DMS114 treated with DMSO at 0.1 percent for 48 hours (cell line): ENCODE results near the gene TRIM3.

ENCODE experiments used
- DNase-seq: peaks from one replicate; lab custom pipeline; 2025; ENCODE audit not compliant: unreplicated experiment; lab: John Stamatoyannopoulos, UW

Gene TRIM3

DNA sequence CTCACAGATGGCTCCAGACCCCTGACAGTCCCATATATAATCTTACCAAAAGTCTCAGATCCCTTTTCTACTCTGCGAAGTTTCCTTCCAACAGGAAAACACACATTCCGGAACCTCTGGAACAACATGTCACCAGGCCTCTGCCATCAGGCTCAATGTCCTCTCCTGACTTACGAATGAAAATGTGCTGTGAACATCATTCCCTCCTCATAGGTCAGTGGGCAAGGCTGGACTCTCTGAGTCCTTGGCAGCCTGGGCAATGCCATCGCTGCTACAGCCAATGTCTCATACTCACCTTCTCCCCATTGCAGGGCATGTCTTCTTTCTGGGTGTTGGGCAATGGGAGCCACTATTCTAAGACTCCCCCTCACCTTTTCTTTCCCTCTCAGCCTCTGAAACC is 31.3 kb downstream of the TRIM3 start:
- DNase-seq, result no peak

DNA sequence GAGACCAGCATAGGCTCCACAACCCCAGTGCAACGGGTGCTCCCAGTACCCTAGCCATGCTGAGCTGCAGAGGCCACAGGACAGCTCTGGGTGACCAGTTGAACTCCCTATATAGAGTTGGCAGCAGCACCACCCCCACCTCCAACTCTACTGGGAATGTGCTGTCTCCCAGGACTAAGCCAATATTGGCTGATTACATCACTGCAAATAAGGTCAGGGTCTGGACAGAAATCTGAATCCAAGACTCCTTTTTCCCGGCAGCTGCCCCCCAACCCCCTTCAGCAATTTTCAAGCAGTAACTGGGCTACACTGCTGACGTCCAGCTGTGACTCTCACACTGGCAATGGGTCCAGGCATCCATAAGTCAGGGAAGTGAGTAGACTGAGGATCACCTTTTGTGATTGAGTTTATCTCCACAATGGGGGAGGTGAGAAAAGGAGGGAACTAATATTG is 32.8 kb downstream of the TRIM3 start, which contains the start of gene HPX:
TSS of gene HPX (minus strand) at position 82 of the 453 bp plus-strand sequence. CDS start at position 58, 24 bp downstream.
- DNase-seq, result no peak

DNA sequence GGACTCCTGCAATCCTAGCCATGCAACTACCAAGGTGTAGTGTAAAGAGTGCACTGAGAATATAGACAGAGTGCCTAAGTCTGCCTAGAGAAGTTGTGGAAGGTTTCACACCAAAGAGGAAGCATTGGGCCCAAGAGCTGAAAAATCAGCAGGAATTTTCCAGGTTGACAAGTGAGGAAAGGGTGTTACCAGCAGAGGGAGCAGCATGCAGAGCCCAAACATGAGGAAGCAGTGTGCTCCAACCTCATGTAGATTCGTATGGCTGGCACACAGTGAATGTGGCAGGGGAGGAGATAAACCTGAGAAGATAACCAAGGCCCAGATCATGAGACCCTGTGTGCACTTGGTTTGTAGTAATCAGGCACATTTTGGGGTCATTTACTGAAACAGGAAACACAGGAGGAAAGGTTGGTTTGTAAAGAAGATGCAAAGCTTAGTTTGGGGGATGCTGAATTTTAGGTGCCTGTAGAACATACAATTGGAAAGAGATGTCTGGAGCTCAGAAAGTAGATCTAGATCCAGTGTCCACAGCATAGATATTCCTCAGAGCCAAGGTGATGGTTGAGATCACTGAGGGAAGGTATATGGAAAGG is 34.7 kb downstream of the TRIM3 start:
- peak; percentile 23 for DNase-seq

DNA sequence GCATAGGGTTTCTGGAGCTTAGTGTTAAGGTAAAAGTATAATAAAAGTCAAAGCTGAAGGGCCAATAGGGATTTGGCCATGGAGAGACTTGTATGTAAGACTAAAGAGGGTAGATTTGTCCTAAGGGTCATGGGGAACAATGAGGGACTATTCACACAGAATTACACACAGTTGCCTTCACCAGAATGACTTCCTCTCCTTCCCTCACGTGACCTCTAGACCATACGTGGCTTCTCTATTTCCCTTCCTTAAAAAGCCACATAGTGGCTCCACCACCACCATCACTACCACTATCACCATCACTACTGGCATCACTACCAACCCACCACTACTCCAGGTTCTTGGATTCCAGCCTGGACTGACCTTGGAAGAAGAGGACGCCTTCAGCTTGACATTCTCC is 35.7 kb downstream of the TRIM3 start:
- DNase-seq, result no peak

DNA sequence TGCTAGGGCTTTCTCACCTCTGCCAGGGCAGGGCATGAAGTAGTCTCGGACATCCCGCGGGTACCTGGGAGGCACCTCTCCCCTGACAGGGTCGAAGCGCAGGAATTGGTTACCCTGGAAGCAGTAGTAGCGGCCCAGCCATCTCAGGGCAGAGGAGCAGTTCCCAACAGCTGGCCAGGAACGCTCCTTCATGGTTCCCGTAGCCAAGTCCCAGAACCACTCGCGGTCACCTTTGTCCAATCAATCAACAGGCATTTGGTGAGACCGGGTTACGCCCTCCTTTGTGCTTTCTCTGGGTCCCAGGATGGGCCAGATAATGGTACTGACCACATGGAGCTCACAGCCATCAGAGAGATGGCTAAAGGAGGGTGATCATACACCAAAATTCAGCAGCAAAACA is 36.3 kb downstream of the TRIM3 start:
- DNase-seq, result no peak

DNA sequence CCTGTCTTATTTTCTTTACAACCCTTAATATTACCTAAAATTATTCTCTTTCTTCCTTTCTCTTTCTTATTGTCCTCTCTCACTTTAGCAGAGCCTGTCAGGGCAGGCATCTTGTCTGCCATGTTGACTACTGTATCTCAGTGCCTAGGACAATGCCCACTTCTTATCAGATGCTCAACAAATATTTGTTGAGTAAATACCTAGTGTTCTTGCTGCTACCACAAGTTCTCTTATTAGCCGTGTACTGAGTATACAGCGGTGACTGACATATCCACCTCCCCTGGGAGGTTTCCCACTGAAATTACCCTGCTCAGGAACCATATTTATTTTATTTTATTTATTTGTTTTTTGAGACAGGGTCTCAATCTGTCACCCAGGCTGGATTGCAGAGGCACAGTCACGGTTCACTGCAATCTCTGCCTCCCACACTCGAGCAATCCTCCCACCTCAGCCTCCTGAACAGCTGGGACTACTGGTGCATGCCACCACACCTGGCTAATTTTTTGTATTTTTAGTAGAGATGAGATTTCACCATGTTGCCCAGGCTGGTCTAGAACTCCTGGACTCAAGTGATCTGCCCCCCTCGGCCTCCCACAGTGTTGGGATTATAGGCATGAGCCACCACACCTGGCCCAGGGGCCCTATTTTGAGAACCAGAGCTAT is 39.6 kb downstream of the TRIM3 start:
- DNase-seq, result no peak

DNA sequence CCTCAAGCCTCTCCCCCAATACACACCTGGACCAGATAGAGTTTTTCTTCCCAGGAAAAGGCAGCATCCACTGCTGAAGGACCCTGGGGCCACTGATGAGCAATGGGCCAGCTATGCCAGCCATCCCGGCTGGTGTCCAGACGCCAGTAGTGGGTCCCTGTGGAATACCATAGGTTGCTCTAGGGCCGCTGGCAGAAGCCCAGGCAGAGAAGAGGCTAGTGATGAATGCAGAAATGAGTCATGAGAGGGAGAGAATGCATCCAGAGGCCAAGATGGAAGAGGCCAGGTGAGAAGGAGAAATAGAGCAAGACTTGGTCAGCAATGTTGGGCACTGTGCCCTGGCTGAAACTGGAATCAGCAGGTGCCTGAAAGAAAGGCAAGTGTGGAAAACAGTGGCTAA is 41.9 kb downstream of the TRIM3 start:
- DNase-seq, result no peak

DNA sequence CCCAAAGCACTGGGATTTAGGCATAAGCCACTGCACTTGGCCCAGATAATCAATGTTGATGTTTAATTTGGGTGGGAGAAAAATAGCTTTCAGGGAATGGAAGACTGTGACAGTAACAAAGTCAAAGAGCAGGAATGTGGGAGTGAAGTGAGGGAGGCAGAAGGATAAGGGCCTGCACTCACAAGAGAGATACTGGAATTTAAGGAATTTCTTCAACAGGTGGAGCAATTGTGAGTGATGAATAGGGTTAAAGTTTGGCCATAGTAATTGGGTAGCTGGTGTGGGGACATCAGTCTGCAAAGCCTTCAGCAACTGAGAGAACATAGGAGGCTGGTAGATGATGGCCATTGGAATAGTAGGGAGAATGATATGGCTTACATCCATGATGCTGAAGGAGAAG is 46.2 kb downstream of the TRIM3 start:
- DNase-seq, result no peak

DNA sequence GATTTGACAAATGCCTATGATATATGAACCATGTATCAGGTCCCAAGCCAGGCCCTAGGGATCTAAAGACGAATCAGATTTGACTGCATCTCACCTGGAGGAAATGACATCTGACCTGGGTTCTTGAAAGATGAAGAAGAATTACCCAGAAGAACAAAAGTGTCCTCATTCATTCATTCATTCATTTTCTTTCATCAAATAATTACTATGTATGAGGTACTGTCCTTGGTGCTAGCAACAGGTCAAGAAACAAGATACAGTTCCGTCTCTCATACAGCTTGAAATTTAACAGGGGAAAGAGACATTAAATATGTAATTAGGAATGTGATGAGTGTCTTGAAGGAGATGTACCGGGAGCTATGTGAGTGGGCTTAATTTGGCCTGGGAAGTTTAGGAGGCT is 53.1 kb downstream of the TRIM3 start:
- DNase-seq, result no peak

DNA sequence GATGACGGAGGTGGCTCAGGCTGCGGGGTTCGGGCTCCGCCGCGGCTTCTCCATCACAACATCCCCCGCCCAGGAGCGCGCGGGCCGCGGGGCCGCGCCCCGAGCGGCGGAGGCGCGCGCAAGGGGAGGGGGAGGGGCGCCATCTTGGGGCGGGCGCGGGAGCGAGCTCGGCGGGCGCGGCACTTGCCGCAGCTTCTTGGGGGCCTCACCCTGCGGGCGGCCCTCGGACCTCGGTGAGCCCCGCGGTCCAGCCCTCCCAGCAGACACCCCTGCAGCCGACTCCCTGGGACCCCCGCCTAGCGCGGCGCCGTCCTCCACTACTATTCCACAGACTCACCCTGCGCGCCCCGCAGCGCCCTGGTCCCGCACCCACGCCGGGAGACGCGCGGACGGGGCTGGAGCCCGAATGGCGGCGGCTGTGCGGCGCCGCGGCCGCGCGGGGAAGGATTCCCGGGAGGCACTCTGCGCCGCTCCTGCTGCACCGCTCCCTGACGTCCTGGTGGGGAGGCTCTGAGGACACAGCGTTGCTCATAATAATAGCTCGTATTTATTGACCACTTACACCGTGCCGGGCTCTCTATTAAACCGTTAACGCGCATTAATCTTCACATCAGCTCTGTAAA is 54.6 kb downstream of the TRIM3 start, which contains the start of gene APBB1:
TSS of gene APBB1 (minus strand) at position 86 of the 623 bp plus-strand sequence. CDS start 7,747 bp downstream, outside the sequence.
- DNase-seq, result no peak

DNA sequence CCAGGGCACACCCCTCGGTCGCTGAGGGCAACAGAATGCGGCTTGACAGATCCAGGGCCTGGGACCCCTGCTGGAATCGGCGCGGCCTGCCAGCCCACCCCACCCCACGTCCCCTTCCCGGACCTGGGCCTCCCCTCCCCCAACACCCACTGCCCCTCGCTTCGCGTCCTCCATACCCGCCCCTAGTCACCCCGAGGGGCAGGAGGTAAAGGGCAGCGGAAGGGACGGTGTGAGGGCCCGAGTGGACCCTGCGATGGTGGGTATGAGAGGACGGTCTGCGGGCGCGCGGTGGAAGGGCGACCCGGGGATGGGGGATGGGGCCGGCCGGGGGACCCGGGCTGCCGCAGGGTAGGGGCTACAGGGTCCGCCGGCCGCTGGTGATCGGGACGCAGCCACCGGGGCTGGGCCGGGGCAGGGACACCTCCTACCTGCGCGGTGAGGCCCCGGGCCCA is 55.2 kb downstream of the TRIM3 start:
- DNase-seq, result no peak

DNA sequence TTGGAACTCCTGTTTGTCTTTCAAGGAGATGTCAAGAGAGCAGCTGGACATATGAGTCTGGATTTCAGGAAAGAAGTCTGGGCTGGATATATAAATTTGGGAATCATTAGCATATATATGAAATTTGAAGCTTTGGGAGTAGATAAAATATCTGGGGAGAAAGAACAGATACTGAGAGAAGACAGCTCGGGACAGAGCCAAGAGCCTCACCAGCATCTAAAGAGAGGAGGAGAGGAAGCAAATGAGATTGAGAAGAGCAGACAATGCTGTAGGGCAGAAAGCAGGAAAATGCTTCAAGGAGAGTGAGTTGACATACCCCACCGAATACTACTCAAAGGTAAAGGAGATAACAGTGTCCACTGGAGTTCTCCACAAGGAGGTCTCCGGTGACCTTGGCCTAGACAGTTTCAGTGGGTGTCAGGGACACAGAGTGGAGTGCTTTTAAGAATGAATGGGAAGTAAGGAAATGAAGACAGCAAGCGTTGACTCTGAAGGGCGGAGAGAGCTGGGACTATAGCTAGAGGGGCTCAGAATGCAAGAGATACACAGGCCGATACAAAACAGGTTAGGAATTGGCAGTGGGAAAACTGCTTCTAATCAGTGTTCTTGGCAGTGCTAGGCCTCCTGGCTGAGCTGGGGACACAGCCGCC is 55.7 kb downstream of the TRIM3 start:
- DNase-seq, result no peak

DNA sequence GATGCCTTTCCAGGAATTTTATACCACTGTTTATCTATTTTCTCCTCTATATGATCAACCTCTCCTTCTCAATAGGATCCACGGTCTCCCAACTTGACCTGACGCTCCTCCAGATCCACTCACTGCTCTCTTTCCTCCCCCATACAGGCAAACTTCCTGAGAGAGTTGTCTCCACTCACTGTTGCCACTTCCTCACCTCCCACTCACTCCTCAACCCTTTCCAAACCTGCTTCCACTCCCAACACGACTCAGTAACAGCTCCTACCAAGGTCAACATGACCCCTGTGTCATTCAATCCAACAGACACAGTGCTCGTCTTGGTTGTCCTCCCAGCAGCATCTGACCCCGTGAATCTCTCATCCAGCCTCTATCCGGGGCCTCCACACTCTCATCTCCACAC is 57.9 kb downstream of the TRIM3 start:
- DNase-seq, result no peak

DNA sequence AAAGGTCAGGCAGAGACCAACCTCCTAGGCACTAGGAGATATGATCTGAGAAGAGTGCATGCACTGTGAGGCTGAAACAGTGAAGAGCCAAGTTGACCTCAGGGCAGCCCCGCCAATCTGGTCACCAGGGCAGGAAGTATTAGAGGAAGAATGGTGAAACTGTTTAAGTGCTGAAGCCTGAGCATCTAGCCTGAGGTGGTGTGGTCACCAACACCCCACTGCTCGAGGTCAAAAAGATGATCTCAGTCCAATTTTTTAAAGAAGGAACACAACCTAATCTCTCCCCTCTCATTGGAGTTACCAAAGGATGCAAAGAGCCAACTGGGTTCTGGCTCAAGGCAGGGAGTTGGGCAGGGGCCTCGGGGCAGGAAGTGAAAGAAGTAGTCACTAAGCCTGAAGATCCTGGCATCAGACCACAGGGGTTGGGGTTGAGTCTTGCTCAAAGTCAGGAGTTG is 58.8 kb downstream of the TRIM3 start:
- DNase-seq, result no peak

DNA sequence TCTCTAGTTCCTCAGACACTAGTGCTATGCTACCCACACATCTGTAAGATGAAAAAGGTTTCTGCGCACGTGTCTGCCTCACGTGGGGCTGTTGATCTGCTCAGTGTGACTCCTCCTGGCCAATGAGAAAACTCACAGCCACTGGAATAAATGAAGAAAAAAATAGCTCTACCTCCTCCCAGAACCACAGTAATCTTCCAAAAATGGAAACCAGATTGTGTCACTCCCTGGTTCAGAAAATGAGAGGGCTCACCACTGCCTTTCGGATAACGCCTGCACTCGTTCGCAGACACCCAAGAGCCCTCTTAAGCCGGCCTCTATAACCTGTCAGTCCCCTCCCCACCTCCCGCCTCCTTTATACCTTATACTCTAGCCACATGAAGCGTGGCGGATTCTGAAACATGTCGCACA is 59.9 kb downstream of the TRIM3 start:
- no peak for DNase-seq

DNA sequence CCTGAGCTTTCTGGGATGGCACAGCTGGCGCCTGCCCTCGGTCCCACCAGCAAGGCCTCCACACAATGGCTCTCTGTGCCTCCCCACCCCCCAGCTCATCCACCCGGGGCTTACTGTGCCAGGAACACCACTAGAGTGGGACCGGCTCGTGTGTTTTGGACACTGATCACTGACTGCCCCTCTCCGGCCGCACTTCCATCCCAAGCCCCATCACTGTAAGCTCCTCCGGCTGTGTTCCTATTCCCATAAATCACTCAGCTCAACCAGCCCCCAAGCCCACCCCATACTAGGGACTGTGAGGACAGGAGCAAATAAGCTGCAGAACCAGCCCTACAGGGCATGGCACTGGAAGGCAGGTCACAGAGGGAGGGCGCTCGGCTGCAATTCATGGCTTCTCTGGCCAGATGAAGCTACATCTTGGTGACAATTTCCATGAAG is 62.1 kb downstream of the TRIM3 start:
- DNase-seq, result no peak

DNA sequence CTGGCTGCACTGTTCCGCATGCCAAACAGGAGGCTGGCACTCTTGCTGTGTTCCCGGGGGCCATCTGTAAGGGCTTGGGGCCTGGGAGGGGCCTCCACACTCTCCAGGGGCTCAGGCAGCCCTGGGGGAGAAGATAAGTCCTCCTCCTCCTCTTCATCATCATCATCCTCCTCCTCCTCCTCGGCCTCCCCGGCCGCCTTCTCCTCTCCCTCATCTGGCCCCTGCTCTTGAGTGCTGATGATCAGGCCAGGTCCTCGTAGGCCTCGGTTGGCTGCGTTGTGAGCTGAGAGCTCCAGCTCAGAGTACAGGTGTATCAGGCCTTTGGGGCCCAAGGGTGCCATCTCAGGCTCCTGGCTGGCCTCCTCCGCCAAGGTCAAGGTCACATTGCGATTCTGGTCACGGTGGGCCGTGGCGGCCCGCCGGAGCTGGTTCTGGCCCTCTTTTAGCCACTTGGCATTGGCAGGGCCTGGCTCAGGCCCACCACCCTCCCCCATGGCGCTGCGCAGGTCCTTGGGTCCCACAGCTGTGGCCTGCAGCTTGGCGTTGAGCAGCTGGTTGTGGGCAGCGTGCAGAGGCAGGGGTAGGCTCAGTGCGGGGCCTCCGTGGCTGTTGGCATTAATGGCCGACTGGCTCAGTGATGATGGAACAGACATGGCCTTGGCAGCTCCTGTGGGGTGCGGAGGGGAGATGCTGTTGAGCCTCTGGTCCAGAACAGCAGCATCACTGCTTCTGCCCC is 62.9 kb downstream of the TRIM3 start:
- DNase-seq, result no peak

DNA sequence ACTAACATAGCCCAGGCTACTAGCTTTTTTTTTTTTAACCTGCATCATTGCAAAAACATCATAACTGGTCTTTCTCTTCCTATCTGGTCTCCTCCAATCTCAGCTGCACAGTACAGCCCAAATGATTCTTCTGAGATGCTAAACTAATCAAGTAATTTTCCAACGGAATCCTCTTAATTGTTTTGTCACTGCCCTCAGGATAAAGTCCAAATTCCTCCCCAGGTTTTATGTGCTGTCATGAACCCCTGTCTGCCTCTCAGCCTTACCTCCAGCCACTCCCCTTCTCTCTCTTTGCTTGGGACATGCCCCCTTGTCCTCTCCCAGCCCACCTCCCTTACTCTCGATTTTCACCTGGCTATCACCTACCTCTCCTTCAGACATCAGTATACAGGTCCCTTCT is 67.4 kb downstream of the TRIM3 start:
- DNase-seq, result no peak

DNA sequence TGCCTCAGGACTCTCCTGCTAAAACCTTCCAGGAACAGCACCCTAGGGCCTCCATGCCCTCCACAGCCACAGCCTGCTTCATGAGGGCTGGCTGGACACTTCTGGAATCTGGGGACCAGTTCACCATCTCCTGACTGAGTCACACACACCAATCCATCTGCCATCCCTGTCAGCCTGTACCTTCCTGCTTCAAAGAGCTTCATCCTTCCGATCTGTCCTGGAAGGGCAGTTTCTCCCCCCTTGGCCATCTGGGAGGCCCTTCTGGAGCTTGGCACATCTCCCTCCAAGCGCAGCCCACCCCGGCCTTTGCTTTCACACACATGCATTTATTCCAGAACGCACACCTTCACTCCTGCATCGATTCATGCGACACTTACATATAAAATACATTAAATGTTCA is 67.9 kb downstream of the TRIM3 start:
- DNase-seq, result no peak

DNA sequence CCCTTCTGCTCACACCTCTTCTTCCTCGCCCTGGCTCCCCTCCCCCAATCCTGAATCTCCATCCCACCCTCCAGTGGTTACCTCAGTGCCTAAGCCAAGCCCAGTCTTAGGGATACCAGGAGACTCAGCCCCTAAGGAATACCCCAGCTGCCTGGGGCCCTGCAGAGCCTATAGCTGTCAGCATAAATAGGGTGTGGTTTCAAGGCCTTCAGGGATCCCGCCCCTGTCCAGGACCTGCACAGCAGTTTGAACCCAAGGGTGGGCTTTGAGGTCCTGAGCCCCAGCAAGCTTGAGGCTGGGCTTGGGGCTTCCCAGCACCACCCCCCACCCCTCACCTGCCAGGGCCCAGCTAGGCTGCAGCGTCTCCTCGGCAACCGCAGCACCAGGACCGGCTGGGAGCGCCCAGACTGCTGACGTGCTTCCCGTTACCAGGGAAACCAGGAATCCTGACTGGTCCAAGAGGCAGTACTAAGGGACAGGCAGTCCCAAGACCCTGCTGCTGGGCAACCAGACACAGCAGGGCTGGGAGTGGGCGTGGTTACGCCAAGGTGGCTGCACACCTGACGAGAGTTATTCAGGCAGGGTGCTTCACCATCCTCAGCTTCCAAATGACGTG is 68.6 kb downstream of the TRIM3 start:
- DNase-seq, result no peak
